Measurements from ENCODE around the gene PARP6.

PARP6 gene

GRCh38 chr15:72272213-72272996, at the start of gene PARP6:
PARP6 (minus strand) TSS chr15:72272554; CDS start chr15:72267477, 5,077 bp downstream.
- DNase-seq (ENCODE audit: low read depth) = peak; percentile 95

- DNase-seq (ENCODE audit: low read depth) = peak; percentile 48
Observed at GRCh38 chr15:72319985-72320671, 47.8 kb upstream of the PARP6 start, which contains the start of gene CELF6. CELF6 (minus strand) TSS chr15:72320157; CDS start chr15:72319874, 283 bp downstream.

GRCh38 chr15:72319360-72319984, 47.1 kb upstream of the PARP6 start:
- DNase-seq (ENCODE audit: low read depth) = no peak

- no peak for DNase-seq (ENCODE audit: low read depth)
Observed at GRCh38 chr15:72318408-72318942, 46.1 kb upstream of the PARP6 start.

- no peak for DNase-seq (ENCODE audit: low read depth)
Observed at GRCh38 chr15:72315706-72316370, 43.5 kb upstream of the PARP6 start.

GRCh38 chr15:72313881-72314280, 41.5 kb upstream of the PARP6 start:
- DNase-seq (ENCODE audit: low read depth) = no peak

GRCh38 chr15:72313448-72313840, 41.1 kb upstream of the PARP6 start:
- DNase-seq (ENCODE audit: low read depth) = no peak

GRCh38 chr15:72312605-72313447, 40.5 kb upstream of the PARP6 start:
- DNase-seq (ENCODE audit: low read depth) = no peak

GRCh38 chr15:72307026-72307425, 34.7 kb upstream of the PARP6 start:
- no peak for DNase-seq (ENCODE audit: low read depth)

GRCh38 chr15:72306211-72306785, 33.9 kb upstream of the PARP6 start:
- no peak for DNase-seq (ENCODE audit: low read depth)

GRCh38 chr15:72304596-72304995, 32.2 kb upstream of the PARP6 start:
- no peak for DNase-seq (ENCODE audit: low read depth)

GRCh38 chr15:72302955-72303354, 30.6 kb upstream of the PARP6 start:
- DNase-seq (ENCODE audit: low read depth) = no peak

GRCh38 chr15:72289597-72290325, 17.4 kb upstream of the PARP6 start:
- no peak for DNase-seq (ENCODE audit: low read depth)

GRCh38 chr15:72288796-72289596, 16.6 kb upstream of the PARP6 start:
- DNase-seq (ENCODE audit: low read depth) = no peak

GRCh38 chr15:72285927-72286516, 13.7 kb upstream of the PARP6 start:
- DNase-seq (ENCODE audit: low read depth) = no peak

GRCh38 chr15:72285402-72285801, 13.0 kb upstream of the PARP6 start:
- DNase-seq (ENCODE audit: low read depth) = no peak

GRCh38 chr15:72284781-72285180, 12.4 kb upstream of the PARP6 start:
- DNase-seq (ENCODE audit: low read depth) = no peak

GRCh38 chr15:72281713-72282112, 9.4 kb upstream of the PARP6 start:
- DNase-seq (ENCODE audit: low read depth) = no peak

- no peak for DNase-seq (ENCODE audit: low read depth)
Observed at GRCh38 chr15:72280751-72281150, 8.4 kb upstream of the PARP6 start.

Measured in stimulated activated CD8-positive, alpha-beta memory T cell treated with anti-CD3 and anti-CD28 coated beads, Interleukin-7, amount 100 ng/mL, for 24 hours (primary cell).